Adrenal gland (tissue), 12 donors: ENCODE results near the gene SDK1. TPM values are rescaled to one million over a fixed set of nuclear protein-coding genes. Genes with fewer than 3 reads are reported as not detected.

Experiments used
- DNase-seq, 7 donors: peaks; one replicate each; pipeline ENCODE4 v3.0.0-alpha.2; 2019 to 2020
- H3K27ac ChIP-seq, 5 donors: fragments of 200-600 bp; sonication (generic) in 4 of 5; 1 replicate in 3 of 5; 2 replicates in 2 of 5; pipeline versions ENCODE4 v1.5.1 to v1.8.0; 2016 to 2020; ENCODE audit warnings: mild to moderate bottlenecking in 1 of 5
- H3K27me3 ChIP-seq: fragments of 200-600 bp; 2 replicates; pipeline ENCODE4 v1.8.0; 2021
- H3K36me3 ChIP-seq, 2 donors: fragments of 200-600 bp; replicated peaks in 1 of 2; 1 replicate in 1 of 2; 2 replicates in 1 of 2; pipeline versions ENCODE4 v1.5.1 to v1.8.0; 2018 to 2022
- H3K4me1 ChIP-seq, 2 donors: fragments of 200-600 bp; replicated peaks in 1 of 2; 1 replicate in 1 of 2; 2 replicates in 1 of 2; pipeline versions ENCODE4 v1.5.1 to v1.8.0; 2018 to 2021
- H3K4me3 ChIP-seq, 4 donors: fragments of 200-600 bp; sonication (generic) in 3 of 4; one replicate each; pipeline ENCODE4 v1.5.1; 2016 to 2018
- H3K9me3 ChIP-seq, 3 donors: fragments of 200-600 bp; sonication (generic) in 1 of 3; replicated peaks in 1 of 3; 1 replicate in 2 of 3; 2 replicates in 1 of 3; pipeline versions ENCODE4 v1.5.1 to v1.8.0; 2016 to 2021
- POLR2A ChIP-seq, 2 donors: fragments of 450-650 bp; IDR thresholded peaks; one replicate each; pipeline ENCODE4 v1.6.1; 2017; ENCODE audit warnings: antibody characterized with exemption in 2 of 2, mild to moderate bottlenecking in 2 of 2, moderate library complexity in 1 of 2
- WGBS, 4 donors: extraction: QIAGEN DNeasy Blood & Tissue Kit in 2 of 4; methylation state at CpG; one replicate each; pipeline versions ENCODE4 v1.1.5 to v1.1.7; 2013 to 2017; 5-methylcytosine and 5-hydroxymethylcytosine counted together
- intact Hi-C, 2 donors: fragments of 100-400 bp; cut with DNase I; formaldehyde crosslinking; loops; one replicate each; pipeline versions ENCODE4 v1.14.1 to v1.15.0; 2022 to 2023
- polyA plus RNA-seq, 3 donors: library from polyadenylated mRNA; stranded (reverse); fragments of 200-250 nt in 2 of 3; fragments of 350-450 nt in 1 of 3; fragmentation: Illumina TruSeq in 1 of 3; extraction: RNeasy Lipid Tissue Mini Kit (QIAGEN cat#74804) in 1 of 3; gene quantifications; one replicate each; pipeline ENCODE4 v1.2.3, GENCODE V29; 2013 to 2014
- total RNA-seq, 9 donors: library from RNA; depleted of rRNA in 4 of 9; stranded (reverse); fragments of >200 nt in 4 of 9; fragments of 120-200 nt in 1 of 9; fragmentation: NEBNext Ultra II Directional in 1 of 9; extraction: Animal tissue kit (Norgen Biotek cat#: 25700) in 1 of 9; gene quantifications; one replicate each; pipeline versions ENCODE4 v1.1.0 to v1.2.4, GENCODE V29; 2013 to 2023
- TF ChIP-seq, protein P1 (sequence below), 6 experiments: fragments of 450-650 bp in 4 of 6; fragments of 200-600 bp in 2 of 6; sonication (generic) in 1 of 6; IDR thresholded peaks; 1 replicate in 5 of 6; 2 replicates in 1 of 6; pipeline versions ENCODE4 v1.5.1 to v1.8.0; 2016 to 2021; ENCODE audit warnings: antibody characterized with exemption in 6 of 6, mild to moderate bottlenecking in 2 of 6, moderate library complexity in 1 of 6
- donor health status: healthy with polysubstance abuse.
- donor health status: Bipolar disorder and iron deficiency.
- donor health status: DM: yes; HTN: yes; CAD: no.
- donor health status: DM: no; HTN: no; CAD: no.
- donor health status: DM: no; HTN: no; CAD: no.
- donor health status: DM: yes; HTN: yes; CAD: no.

The SDK1 gene
- total and polyA plus RNA-seq, 12 donors, result 0.50 to 3.6 (median 1.5) TPM

- 82 to 88% (median 84%) methylated on average over 7 of the region's 7 CpGs for WGBS, 4 donors
- H3K27ac ChIP-seq, result no peak overlapping the region
- no peaks in the 10 kb centered on the region for H3K27me3 ChIP-seq
- no peaks in the 10 kb centered on the region for H3K36me3 ChIP-seq
- DNase-seq, result no peak
- intact Hi-C loops, result no loop called here
- H3K9me3 ChIP-seq, result no peaks in the 10 kb centered on the region
- H3K4me1 ChIP-seq, result no peaks in the 10 kb centered on the region
- no peak overlapping the region for H3K4me3 ChIP-seq
- no peak for TF ChIP-seq POLR2A (IDR thresholded peaks at IDR 0.05)
- TF ChIP-seq, protein P1, sequence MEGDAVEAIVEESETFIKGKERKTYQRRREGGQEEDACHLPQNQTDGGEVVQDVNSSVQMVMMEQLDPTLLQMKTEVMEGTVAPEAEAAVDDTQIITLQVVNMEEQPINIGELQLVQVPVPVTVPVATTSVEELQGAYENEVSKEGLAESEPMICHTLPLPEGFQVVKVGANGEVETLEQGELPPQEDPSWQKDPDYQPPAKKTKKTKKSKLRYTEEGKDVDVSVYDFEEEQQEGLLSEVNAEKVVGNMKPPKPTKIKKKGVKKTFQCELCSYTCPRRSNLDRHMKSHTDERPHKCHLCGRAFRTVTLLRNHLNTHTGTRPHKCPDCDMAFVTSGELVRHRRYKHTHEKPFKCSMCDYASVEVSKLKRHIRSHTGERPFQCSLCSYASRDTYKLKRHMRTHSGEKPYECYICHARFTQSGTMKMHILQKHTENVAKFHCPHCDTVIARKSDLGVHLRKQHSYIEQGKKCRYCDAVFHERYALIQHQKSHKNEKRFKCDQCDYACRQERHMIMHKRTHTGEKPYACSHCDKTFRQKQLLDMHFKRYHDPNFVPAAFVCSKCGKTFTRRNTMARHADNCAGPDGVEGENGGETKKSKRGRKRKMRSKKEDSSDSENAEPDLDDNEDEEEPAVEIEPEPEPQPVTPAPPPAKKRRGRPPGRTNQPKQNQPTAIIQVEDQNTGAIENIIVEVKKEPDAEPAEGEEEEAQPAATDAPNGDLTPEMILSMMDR (IDR thresholded peaks at IDR 0.05), result no peak
Measured at GRCh38 chr7:3836855-3837254, 535.8 kb downstream of the SDK1 start.

DNA sequence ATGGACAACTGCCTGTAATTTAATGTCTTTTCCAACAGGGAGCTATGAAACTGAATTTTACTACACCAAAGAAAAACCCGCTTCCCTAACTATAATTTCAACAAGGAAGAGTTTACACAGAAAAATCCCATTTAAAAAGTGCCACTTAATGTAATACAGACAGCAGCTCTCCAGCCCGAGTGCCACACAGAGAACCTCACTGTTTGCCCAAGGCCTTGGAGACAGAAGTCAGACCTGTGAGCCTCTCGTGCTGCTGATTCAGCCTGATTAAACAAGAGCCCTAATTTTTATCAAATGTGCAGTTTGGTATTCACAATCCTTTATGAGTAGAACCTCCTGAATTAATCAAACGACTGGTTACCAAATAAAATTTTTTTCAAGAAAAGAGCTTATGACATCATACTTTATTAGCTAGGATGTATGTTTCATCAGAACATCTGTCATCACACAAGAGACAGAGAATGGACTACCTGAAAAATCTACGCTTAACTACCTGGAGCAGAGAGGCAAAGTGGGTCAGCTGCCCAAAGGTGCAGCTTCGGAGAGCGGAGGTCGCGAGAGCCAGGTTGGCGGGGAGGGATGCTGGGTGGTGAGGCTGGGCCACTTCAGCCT is 543.6 kb downstream of the SDK1 start:
- intact Hi-C loops, result no loop called here
- Histone ChIP-seq H3K4me3 (no peak overlapping the region), H3K36me3 (no peaks in the 10 kb centered on the region), H3K9me3 (no peaks in the 10 kb centered on the region), H3K27me3 (no peaks in the 10 kb centered on the region), H3K4me1 (no peaks in the 10 kb centered on the region), H3K27ac (no peak overlapping the region)
- TF ChIP-seq, protein P1 (IDR thresholded peaks at IDR 0.05), result no peak
- TF ChIP-seq POLR2A (IDR thresholded peaks at IDR 0.05), result no peak
- no peak for DNase-seq
- WGBS, 4 donors, result 82 to 87% (median 83%) methylated on average over 10 of the region's 10 CpGs

- Histone ChIP-seq H3K4me3 (no peak overlapping the region), H3K36me3 (no peaks in the 10 kb centered on the region), H3K9me3 (no peaks in the 10 kb centered on the region), H3K27me3 (no peaks in the 10 kb centered on the region), H3K4me1 (no peaks in the 10 kb centered on the region), H3K27ac (no peak overlapping the region)
- intact Hi-C loops, result no loop called here
- DNase-seq, result no peak
- TF ChIP-seq POLR2A (IDR thresholded peaks at IDR 0.05), result no peak
- TF ChIP-seq, protein P1 (IDR thresholded peaks at IDR 0.05), result no peak
- WGBS, 4 donors, result 81 to 83% (median 82%) methylated on average over 9 of the region's 9 CpGs
Measured at GRCh38 chr7:3846738-3847137, 545.7 kb downstream of the SDK1 start.

GRCh38 chr7:3847336-3847735 is 546.3 kb downstream of the SDK1 start:
- H3K27ac ChIP-seq, result no peak overlapping the region
- no peaks in the 10 kb centered on the region for H3K4me1 ChIP-seq
- DNase-seq, result no peak
- H3K9me3 ChIP-seq, result no peaks in the 10 kb centered on the region
- intact Hi-C loops, result no loop called here
- H3K27me3 ChIP-seq, result no peaks in the 10 kb centered on the region
- TF ChIP-seq POLR2A (IDR thresholded peaks at IDR 0.05), result no peak
- TF ChIP-seq, protein P1 (IDR thresholded peaks at IDR 0.05), result no peak
- WGBS, 4 donors, result 68 to 73% (median 70%) methylated on average over 6 of the region's 6 CpGs
- no peaks in the 10 kb centered on the region for H3K36me3 ChIP-seq
- no peak overlapping the region for H3K4me3 ChIP-seq
